OCI-LY1 (cell line): ENCODE measurements around the gene PPP2R2B.

Source experiments
- H2AFZ ChIP-seq: fragments of 200-600 bp; sonication (generic), shearing (Covaris generic); 2 replicates; pipeline ENCODE4 v1.6.0; 2014; ENCODE audit warnings: antibody characterized with exemption, mild to moderate bottlenecking, low read length
- H3F3A ChIP-seq: fragments of 200-600 bp; sonication (generic), shearing (Covaris generic); 2 replicates; pipeline ENCODE4 v1.6.0; 2014; ENCODE audit warnings: mild to moderate bottlenecking, antibody characterized with exemption, low read length, moderate library complexity; ENCODE audit not compliant: insufficient read depth
- H3K27ac ChIP-seq: fragments of 200-600 bp; sonication (generic); 2 replicates; pipeline ENCODE4 v1.5.1; 2014; ENCODE audit warnings: low read length, mixed run types, mild to moderate bottlenecking, low read depth; ENCODE audit not compliant: poor library complexity, severe bottlenecking
- H3K27me3 ChIP-seq: fragments of 200-600 bp; sonication (generic); 2 replicates; pipeline ENCODE4 v1.6.0; 2014; ENCODE audit warnings: antibody characterized with exemption, mild to moderate bottlenecking, low read length, moderate library complexity; ENCODE audit not compliant: insufficient read depth
- H3K36me3 ChIP-seq: fragments of 200-600 bp; sonication (generic); 2 replicates; pipeline ENCODE4 v1.6.1; 2014; ENCODE audit warnings: mild to moderate bottlenecking, antibody characterized with exemption, low read length, moderate library complexity, mixed read lengths; ENCODE audit not compliant: insufficient read depth
- H3K4me1 ChIP-seq: fragments of 200-600 bp; sonication (generic); 2 replicates; pipeline ENCODE4 v1.5.1; 2014; ENCODE audit warnings: mild to moderate bottlenecking, low read length, moderate library complexity; ENCODE audit not compliant: insufficient read depth, severe bottlenecking
- H3K4me2 ChIP-seq: fragments of 200-600 bp; sonication (generic), shearing (Covaris generic); 2 replicates; pipeline ENCODE4 v1.6.1; 2014; ENCODE audit warnings: low read length
- H3K4me3 ChIP-seq: fragments of 200-600 bp; sonication (generic); 2 replicates; pipeline ENCODE4 v1.5.1; 2014; ENCODE audit warnings: low read length, low read depth, mild to moderate bottlenecking, mixed read lengths; ENCODE audit not compliant: poor library complexity, severe bottlenecking
- H3K79me2 ChIP-seq: fragments of 200-600 bp; shearing (Covaris generic); 2 replicates; pipeline ENCODE4 v1.6.1; 2016; ENCODE audit warnings: mixed run types, low read length, mixed read lengths; ENCODE audit not compliant: insufficient read depth
- H3K9ac ChIP-seq: fragments of 200-600 bp; sonication (generic), shearing (Covaris generic); 2 replicates; pipeline ENCODE4 v1.6.1; 2014; ENCODE audit warnings: mild to moderate bottlenecking, low read length, mixed read lengths
- H3K9me2 ChIP-seq: fragments of 200-600 bp; sonication (generic), shearing (Covaris generic); 2 replicates; pipeline ENCODE4 v1.6.1; 2014; ENCODE audit warnings: low read depth, mild to moderate bottlenecking, low read length, mixed read lengths
- H3K9me3 ChIP-seq: fragments of 200-600 bp; shearing (Covaris generic); 2 replicates; pipeline ENCODE4 v1.6.1; 2014; ENCODE audit warnings: low read length, mixed read lengths
- H4K20me1 ChIP-seq: fragments of 200-600 bp; sonication (generic), shearing (Covaris generic); 2 replicates; pipeline ENCODE4 v1.6.0; 2016; ENCODE audit warnings: mild to moderate bottlenecking, low read length; ENCODE audit not compliant: insufficient read depth
- EZH2 ChIP-seq: fragments of 200-600 bp; sonication (generic), shearing (Covaris generic); IDR thresholded peaks from 2 replicates; pipeline ENCODE4 v1.8.0; 2017; ENCODE audit warnings: borderline replicate concordance, mixed run types, mild to moderate bottlenecking, antibody characterized with exemption, low read length, moderate library complexity, mixed read lengths
- TF ChIP-seq, protein P1 (sequence below): fragments of 200-600 bp; sonication (generic), shearing (Covaris generic); IDR thresholded peaks from 2 replicates; pipeline ENCODE4 v1.5.1; 2017; ENCODE audit warnings: mild to moderate bottlenecking, antibody characterized with exemption, low read length, moderate library complexity, mixed read lengths

The PPP2R2B gene

GRCh38 chr5:146765089-146765832 is 113.3 kb downstream of the PPP2R2B start:
- H3F3A ChIP-seq = no peaks in the 10 kb centered on the region
- H4K20me1 ChIP-seq = no peaks in the 10 kb centered on the region
- no peak overlapping the region for H3K4me2 ChIP-seq
- no peaks in the 10 kb centered on the region for H3K9me3 ChIP-seq
- no peaks in the 10 kb centered on the region for H3K9me2 ChIP-seq
- no peaks in the 10 kb centered on the region for H3K36me3 ChIP-seq
- H3K27ac ChIP-seq = no peak overlapping the region
- no peaks in the 10 kb centered on the region for H3K27me3 ChIP-seq
- H3K4me1 ChIP-seq = no peaks in the 10 kb centered on the region
- TF ChIP-seq EZH2 = no peak
- TF ChIP-seq, protein P1, sequence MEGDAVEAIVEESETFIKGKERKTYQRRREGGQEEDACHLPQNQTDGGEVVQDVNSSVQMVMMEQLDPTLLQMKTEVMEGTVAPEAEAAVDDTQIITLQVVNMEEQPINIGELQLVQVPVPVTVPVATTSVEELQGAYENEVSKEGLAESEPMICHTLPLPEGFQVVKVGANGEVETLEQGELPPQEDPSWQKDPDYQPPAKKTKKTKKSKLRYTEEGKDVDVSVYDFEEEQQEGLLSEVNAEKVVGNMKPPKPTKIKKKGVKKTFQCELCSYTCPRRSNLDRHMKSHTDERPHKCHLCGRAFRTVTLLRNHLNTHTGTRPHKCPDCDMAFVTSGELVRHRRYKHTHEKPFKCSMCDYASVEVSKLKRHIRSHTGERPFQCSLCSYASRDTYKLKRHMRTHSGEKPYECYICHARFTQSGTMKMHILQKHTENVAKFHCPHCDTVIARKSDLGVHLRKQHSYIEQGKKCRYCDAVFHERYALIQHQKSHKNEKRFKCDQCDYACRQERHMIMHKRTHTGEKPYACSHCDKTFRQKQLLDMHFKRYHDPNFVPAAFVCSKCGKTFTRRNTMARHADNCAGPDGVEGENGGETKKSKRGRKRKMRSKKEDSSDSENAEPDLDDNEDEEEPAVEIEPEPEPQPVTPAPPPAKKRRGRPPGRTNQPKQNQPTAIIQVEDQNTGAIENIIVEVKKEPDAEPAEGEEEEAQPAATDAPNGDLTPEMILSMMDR = no peak
- no peak overlapping the region for H3K9ac ChIP-seq
- H2AFZ ChIP-seq = no peak overlapping the region
- H3K4me3 ChIP-seq = no peak overlapping the region
- H3K79me2 ChIP-seq = no peaks in the 10 kb centered on the region

GRCh38 chr5:146762830-146763229 is 115.7 kb downstream of the PPP2R2B start:
- no peaks in the 10 kb centered on the region for H3K79me2 ChIP-seq
- no peaks in the 10 kb centered on the region for H4K20me1 ChIP-seq
- no peak overlapping the region for H3K9ac ChIP-seq
- H3F3A ChIP-seq = no peaks in the 10 kb centered on the region
- no peaks in the 10 kb centered on the region for H3K36me3 ChIP-seq
- no peaks in the 10 kb centered on the region for H3K9me3 ChIP-seq
- no peaks in the 10 kb centered on the region for H3K9me2 ChIP-seq
- H3K27ac ChIP-seq = no peak overlapping the region
- H3K4me2 ChIP-seq = no peak overlapping the region
- no peaks in the 10 kb centered on the region for H3K27me3 ChIP-seq
- H3K4me3 ChIP-seq = no peak overlapping the region
- no peak for TF ChIP-seq EZH2
- TF ChIP-seq, protein P1 = no peak
- H2AFZ ChIP-seq = no peak overlapping the region
- H3K4me1 ChIP-seq = no peaks in the 10 kb centered on the region

DNA sequence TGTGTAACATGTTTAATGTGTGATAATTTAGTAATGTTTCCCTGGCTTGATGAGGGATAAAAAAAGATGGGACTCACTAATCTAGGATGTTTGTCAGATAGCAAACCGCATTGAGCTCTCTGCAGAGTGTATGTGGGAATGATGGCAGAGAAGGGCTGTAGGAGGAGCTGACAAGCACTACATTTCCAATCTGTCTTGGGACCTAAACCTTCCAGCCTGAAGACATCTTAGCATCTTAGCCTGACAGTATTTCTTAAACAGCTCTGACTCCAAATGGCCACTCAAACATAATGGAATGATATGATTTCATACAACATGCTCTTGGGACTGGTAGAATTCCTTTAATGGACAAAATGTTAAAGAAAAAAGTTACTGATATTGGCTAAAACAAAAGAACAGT is 116.7 kb downstream of the PPP2R2B start:
- no peak overlapping the region for H2AFZ ChIP-seq
- H3K36me3 ChIP-seq = no peaks in the 10 kb centered on the region
- H3K9ac ChIP-seq = no peak overlapping the region
- no peaks in the 10 kb centered on the region for H3K79me2 ChIP-seq
- H4K20me1 ChIP-seq = no peaks in the 10 kb centered on the region
- TF ChIP-seq EZH2 = no peak
- TF ChIP-seq, protein P1 = no peak
- no peaks in the 10 kb centered on the region for H3K27me3 ChIP-seq
- H3K9me3 ChIP-seq = no peaks in the 10 kb centered on the region
- no peaks in the 10 kb centered on the region for H3K9me2 ChIP-seq
- H3F3A ChIP-seq = no peaks in the 10 kb centered on the region
- no peaks in the 10 kb centered on the region for H3K4me1 ChIP-seq
- no peak overlapping the region for H3K4me2 ChIP-seq
- H3K27ac ChIP-seq = no peak overlapping the region
- no peak overlapping the region for H3K4me3 ChIP-seq
